Chondrocyte (in vitro differentiated cells): ENCODE measurements around the gene IFITM1. TPM values are rescaled to one million over a fixed set of nuclear protein-coding genes. Genes with fewer than 3 reads are reported as not detected.

Experiments
- DNase-seq: peaks from one replicate; pipeline ENCODE4 v3.0.0; 2021; ENCODE audit warnings: mixed read lengths, low spot score
- H3K27ac Mint-ChIP-seq: one replicate; pipeline ENCODE4 v1.8.0; 2021; ENCODE audit warnings: mild to moderate bottlenecking, moderate library complexity, mixed read lengths; ENCODE audit not compliant: unreplicated experiment
- H3K27me3 Mint-ChIP-seq: 2 replicates; pipeline ENCODE4 v1.8.0; 2021; ENCODE audit warnings: low read depth, mixed read lengths
- H3K36me3 Mint-ChIP-seq: 2 replicates; pipeline ENCODE4 v1.8.0; 2021; ENCODE audit warnings: low read depth, mixed read lengths
- H3K4me1 Mint-ChIP-seq: 2 replicates; pipeline ENCODE4 v1.8.0; 2021; ENCODE audit warnings: low read depth, mild to moderate bottlenecking, mixed read lengths
- H3K4me3 Mint-ChIP-seq: one replicate; pipeline ENCODE4 v1.8.0; 2021; ENCODE audit warnings: mild to moderate bottlenecking, moderate library complexity, mixed read lengths; ENCODE audit not compliant: unreplicated experiment
- H3K9me3 Mint-ChIP-seq: 2 replicates; pipeline ENCODE4 v1.8.0; 2021; ENCODE audit warnings: low read depth, mixed read lengths
- CTCF ChIP-seq: fragments of 200-600 bp; sonication (generic); IDR thresholded peaks from 2 replicates; pipeline ENCODE4 v1.5.0; 2021; ENCODE audit warnings: antibody characterized with exemption, mild to moderate bottlenecking, moderate library complexity
- total RNA-seq: library from RNA; stranded (reverse); gene quantifications from 3 replicates; pipeline ENCODE4 v1.2.1, GENCODE V29; 2021

The IFITM1 gene
- total RNA-seq, 1 donor from 2014 or later = 1.6 TPM

DNA sequence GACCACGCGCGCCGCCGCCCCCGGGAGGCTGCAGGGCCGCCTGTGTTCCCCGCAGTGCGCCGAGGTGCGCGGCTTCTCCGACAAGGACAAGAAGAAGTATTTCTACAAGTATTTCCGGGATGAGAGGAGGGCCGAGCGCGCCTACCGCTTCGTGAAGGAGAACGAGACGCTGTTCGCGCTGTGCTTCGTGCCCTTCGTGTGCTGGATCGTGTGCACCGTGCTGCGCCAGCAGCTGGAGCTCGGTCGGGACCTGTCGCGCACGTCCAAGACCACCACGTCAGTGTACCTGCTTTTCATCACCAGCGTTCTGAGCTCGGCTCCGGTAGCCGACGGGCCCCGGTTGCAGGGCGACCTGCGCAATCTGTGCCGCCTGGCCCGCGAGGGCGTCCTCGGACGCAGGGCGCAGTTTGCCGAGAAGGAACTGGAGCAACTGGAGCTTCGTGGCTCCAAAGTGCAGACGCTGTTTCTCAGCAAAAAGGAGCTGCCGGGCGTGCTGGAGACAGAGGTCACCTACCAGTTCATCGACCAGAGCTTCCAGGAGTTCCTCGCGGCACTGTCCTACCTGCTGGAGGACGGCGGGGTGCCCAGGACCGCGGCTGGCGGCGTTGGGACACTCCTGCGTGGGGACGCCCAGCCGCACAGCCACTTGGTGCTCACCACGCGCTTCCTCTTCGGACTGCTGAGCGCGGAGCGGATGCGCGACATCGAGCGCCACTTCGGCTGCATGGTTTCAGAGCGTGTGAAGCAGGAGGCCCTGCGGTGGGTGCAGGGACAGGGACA lies 32.9 kb upstream of the IFITM1 start:
- peaks cover 3% of the 10 kb centered on the region for H3K9me3 Mint-ChIP-seq
- H3K4me3 Mint-ChIP-seq = no peak overlapping the region
- peak; percentile 88 for DNase-seq
- no peak overlapping the region for H3K27ac Mint-ChIP-seq
- no peak for TF ChIP-seq CTCF
- H3K36me3 Mint-ChIP-seq = peaks cover 1% of the 10 kb centered on the region
- H3K4me1 Mint-ChIP-seq = no peaks in the 10 kb centered on the region
- peaks cover 7% of the 10 kb centered on the region for H3K27me3 Mint-ChIP-seq

DNA sequence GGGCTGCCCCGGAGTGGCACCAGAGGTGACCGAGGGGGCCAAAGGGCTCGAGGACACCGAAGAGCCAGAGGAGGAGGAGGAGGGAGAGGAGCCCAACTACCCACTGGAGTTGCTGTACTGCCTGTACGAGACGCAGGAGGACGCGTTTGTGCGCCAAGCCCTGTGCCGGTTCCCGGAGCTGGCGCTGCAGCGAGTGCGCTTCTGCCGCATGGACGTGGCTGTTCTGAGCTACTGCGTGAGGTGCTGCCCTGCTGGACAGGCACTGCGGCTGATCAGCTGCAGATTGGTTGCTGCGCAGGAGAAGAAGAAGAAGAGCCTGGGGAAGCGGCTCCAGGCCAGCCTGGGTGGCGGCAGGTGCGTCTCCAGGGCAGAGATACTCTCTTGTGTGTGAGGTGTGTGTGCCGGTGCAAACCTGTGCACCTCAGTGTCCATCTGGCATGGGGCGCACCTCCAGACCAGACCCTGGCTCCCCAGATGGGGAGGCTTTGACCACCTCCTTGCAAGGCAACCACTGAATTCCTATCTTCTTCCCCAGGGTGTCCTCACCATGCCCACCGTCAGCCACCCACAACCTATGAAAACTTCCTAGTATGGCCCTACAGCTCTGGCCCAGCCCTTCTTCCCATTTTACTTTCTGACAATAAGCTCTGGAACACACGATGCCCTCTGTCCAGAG lies 32.2 kb upstream of the IFITM1 start:
- H3K27ac Mint-ChIP-seq = no peak overlapping the region
- TF ChIP-seq CTCF = no peak
- H3K27me3 Mint-ChIP-seq = peaks cover 7% of the 10 kb centered on the region
- H3K4me3 Mint-ChIP-seq = no peak overlapping the region
- no peaks in the 10 kb centered on the region for H3K4me1 Mint-ChIP-seq
- peaks cover under 1% of the 10 kb centered on the region for H3K36me3 Mint-ChIP-seq
- DNase-seq = peak; percentile 90
- H3K9me3 Mint-ChIP-seq = no peaks in the 10 kb centered on the region

- DNase-seq = peak; percentile 69
- Mint-ChIP-seq H3K4me3 (no peak overlapping the region), H3K4me1 (no peaks in the 10 kb centered on the region), H3K27me3 (peaks cover 7% of the 10 kb centered on the region), H3K36me3 (no peaks in the 10 kb centered on the region), H3K27ac (no peak overlapping the region), H3K9me3 (no peaks in the 10 kb centered on the region)
- no peak for TF ChIP-seq CTCF
These were observed 31.7 kb upstream of the IFITM1 start for GRCh38 chr11:282171-282570.

DNA sequence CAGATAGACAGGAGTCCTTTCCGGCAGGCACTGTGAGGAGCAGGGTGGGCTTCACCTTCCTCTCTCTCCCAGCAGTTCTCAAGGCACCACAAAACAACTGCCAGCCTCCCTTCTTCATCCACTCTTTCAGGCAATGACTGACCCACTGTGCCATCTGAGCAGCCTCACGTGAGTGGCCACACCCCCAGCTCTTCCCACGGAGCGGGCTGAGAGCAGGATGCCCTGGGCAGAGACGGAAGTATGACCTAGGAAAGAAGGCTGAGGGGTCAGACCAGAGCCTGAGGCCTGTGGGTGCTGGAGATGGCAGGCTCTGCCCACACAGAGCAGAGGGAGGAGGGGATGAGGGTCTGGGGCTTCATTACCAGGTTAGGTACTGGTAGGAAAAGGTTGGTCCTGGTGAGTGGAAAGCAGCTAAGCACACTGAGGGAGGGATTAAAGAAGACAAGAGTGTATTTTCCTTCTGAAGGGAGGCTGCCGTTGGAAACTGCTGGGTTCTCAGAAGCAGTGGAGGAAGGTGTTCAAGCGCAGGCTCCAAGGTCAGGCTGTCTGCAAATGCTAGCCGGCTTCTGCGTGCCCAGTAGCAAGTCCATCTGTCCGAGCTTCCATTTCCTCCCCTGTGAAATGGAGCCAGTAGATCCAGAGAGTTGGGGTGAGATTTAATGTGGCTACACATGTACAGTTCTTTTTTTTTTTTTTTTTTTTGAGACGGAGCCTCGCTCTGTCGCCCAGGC lies 31.0 kb upstream of the IFITM1 start:
- Mint-ChIP-seq H3K27me3 (peaks cover 5% of the 10 kb centered on the region), H3K4me3 (no peak overlapping the region), H3K4me1 (peaks cover under 1% of the 10 kb centered on the region), H3K9me3 (no peaks in the 10 kb centered on the region), H3K36me3 (no peaks in the 10 kb centered on the region), H3K27ac (no peak overlapping the region)
- DNase-seq = peak; percentile 61
- TF ChIP-seq CTCF = no peak

DNA sequence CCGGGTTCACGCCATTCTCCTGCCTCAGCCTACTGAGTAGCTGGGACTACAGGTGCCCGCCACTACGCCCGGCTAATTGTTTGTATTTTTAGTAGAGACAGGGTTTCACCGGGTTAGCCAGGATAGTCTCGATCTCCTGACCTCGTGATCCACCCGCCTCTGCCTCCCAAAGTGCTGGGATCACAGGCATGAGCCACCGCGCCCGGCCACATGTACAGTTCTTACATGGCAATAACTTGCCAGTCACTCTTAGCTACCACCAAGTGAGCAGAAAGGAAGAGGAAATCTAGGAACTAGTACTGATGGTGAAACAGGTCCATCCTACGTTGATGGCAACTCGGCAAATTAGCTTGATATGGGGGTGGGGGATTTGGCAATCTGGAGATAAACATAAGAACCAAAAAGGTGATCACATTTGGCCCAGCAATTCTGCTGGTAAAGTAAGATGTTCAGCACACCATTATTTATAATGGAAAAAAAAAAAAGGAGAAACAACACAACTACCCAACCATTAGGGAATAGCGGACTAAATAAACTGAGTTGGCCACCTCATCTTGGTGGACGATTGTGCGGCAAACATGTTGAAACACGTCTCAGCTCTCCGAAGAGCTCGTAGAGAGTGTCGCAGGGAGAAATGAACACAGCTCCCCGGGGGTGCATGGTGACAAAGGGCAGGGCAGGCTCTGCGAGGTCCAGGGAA lies 30.3 kb upstream of the IFITM1 start:
- Mint-ChIP-seq H3K27ac (no peak overlapping the region), H3K4me3 (no peak overlapping the region), H3K4me1 (peaks cover 7% of the 10 kb centered on the region), H3K9me3 (no peaks in the 10 kb centered on the region), H3K27me3 (peaks cover 5% of the 10 kb centered on the region), H3K36me3 (no peaks in the 10 kb centered on the region)
- no peak for TF ChIP-seq CTCF
- no peak for DNase-seq
